K562 (cell line): ENCODE measurements around the gene CIB1. TPM values are rescaled to one million over a fixed set of nuclear protein-coding genes. Genes with fewer than 3 reads are reported as not detected.

Experiments used
- ATF4 ChIP-seq: fragments of 450-650 bp; formaldehyde crosslinking; IDR thresholded peaks from 2 replicates; pipeline ENCODE4 v1.4.0; 2022; ENCODE audit warnings: mild to moderate bottlenecking, moderate library complexity
- CHAMP1 ChIP-seq: fragments of 450-650 bp; IDR thresholded peaks from 2 replicates; pipeline ENCODE4 v1.6.1; 2016; ENCODE audit warnings: mild to moderate bottlenecking
- GATA2 ChIP-seq: sonication (generic); formaldehyde crosslinking; IDR thresholded peaks from 2 replicates; pipeline ENCODE4 v1.4.0; 2020; ENCODE audit warnings: mild to moderate bottlenecking, missing genetic modification reagents
- JUNB ChIP-seq: fragments of 450-650 bp; formaldehyde crosslinking; conservative IDR thresholded peaks from 2 replicates; pipeline ENCODE4 v1.4.0; 2020; ENCODE audit warnings: mild to moderate bottlenecking
- MCM3 ChIP-seq: fragments of 450-650 bp; IDR thresholded peaks from 2 replicates; pipeline ENCODE4 v1.6.1; 2016
- MXD1 ChIP-seq: fragments of 250-450 bp; sonication (Bioruptor Pico); IDR thresholded peaks from 2 replicates; pipeline ENCODE4 v1.8.0; 2021; ENCODE audit warnings: borderline replicate concordance, mild to moderate bottlenecking, moderate library complexity; ENCODE audit not compliant: poor library complexity, severe bottlenecking
- NCOA6 ChIP-seq: fragments of 450-650 bp; IDR thresholded peaks from 2 replicates; pipeline ENCODE4 v1.6.1; 2017; ENCODE audit warnings: mild to moderate bottlenecking
- PRDM10 ChIP-seq: fragments of 450-650 bp; IDR thresholded peaks from 2 replicates; pipeline ENCODE4 v1.6.1; 2018; ENCODE audit not compliant: partially characterized antibody
- TCF15 ChIP-seq: fragments of 250-450 bp; sonication (Bioruptor Pico); IDR thresholded peaks from 2 replicates; pipeline ENCODE4 v1.8.0; 2022; ENCODE audit warnings: moderate library complexity, mild to moderate bottlenecking, inconsistent platforms
- THAP7 ChIP-seq: fragments of 250-450 bp; sonication (Bioruptor Pico); IDR thresholded peaks from 2 replicates; pipeline ENCODE4 v1.5.0; 2021
- TSC22D4 ChIP-seq: fragments of 450-650 bp; IDR thresholded peaks from 2 replicates; pipeline ENCODE4 v1.6.1; 2016; ENCODE audit warnings: missing genetic modification characterization, missing biosample characterization, control low read depth
- ZBTB43 ChIP-seq: sonication (generic); formaldehyde crosslinking; IDR thresholded peaks from 2 replicates; pipeline ENCODE4 v1.8.0; 2023; ENCODE audit warnings: mild to moderate bottlenecking, missing genetic modification reagents
- ZFP36 ChIP-seq: fragments of 150-350 bp; IDR thresholded peaks from 2 replicates; pipeline ENCODE4 v1.6.1; 2018; ENCODE audit warnings: low read length, low read depth; ENCODE audit not compliant: partially characterized antibody
- ZNF395 ChIP-seq: fragments of 200-800 bp; sonication (Bioruptor generic); IDR thresholded peaks from 2 replicates; pipeline ENCODE4 v1.6.1; 2017; ENCODE audit warnings: missing genetic modification characterization, missing compliant biosample characterization
- ZNF507 ChIP-seq: conservative IDR thresholded peaks from 2 replicates; pipeline ENCODE4 v1.6.1; 2017; ENCODE audit warnings: missing genetic modification characterization, missing compliant biosample characterization
- polyA plus RNA-seq, 8 experiments: library from polyadenylated mRNA; depleted of rRNA in 4 of 8; stranded (reverse) in 5 of 8; unstranded in 3 of 8; fragments of >200 nt; fragmentation: Nextera tagmentation in 2 of 8; fragmentation: Illumina TruSeq in 1 of 8; extraction: Ambion mirVana in 2 of 8; extraction: Trizol in 1 of 8; gene quantifications; 2 replicates each; pipeline versions ENCODE4 v1.2.1 to v1.2.3, GENCODE V29; 2011 to 2014; ENCODE audit warnings: inconsistent platforms in 1 of 8, missing spikeins in 1 of 8
- total RNA-seq, 7 experiments: library from RNA; depleted of rRNA in 6 of 7; stranded (reverse); fragments of >200 nt in 6 of 7; fragmentation: Illumina TruSeq in 2 of 7; extraction: Trizol in 2 of 7; gene quantifications; 2 replicates each; pipeline versions ENCODE4 v1.2.1 to v1.2.3, GENCODE V29; 2011 to 2021; ENCODE audit warnings: low replicate concordance in 1 of 7

Gene CIB1
- total and polyA plus RNA-seq, 9 of the 15 experiments (the other 6 are each of a cell fraction or from before 2014, with no cell fraction given): 14.9 to 136 (median 64.5) TPM

- TF ChIP-seq PRDM10 (peak; percentile 75), ZFP36 (no peak), MCM3 (no peak), THAP7 (CRISPR knock-in tag) (no peak), CHAMP1 (no peak), JUNB (CRISPR knock-in tag) (no peak), MXD1 (CRISPR knock-in tag) (no peak), GATA2 (no peak), ATF4 (CRISPR knock-in tag) (no peak), TCF15 (CRISPR knock-in tag) (no peak), TSC22D4 (tag) (no peak), ZBTB43 (CRISPR knock-in tag) (no peak; the same call in 1 of the 2 replicates), ZNF507 (no peak), NCOA6 (no peak), ZNF395 (CRISPR knock-in tag) (peak; percentile 90; the same call in 1 of the 2 replicates)
Measured at GRCh38 chr15:90265271-90266060, 31.7 kb upstream of the CIB1 start, which contains the start of gene NGRN (continued).
